Body of pancreas (tissue), 4 donors: Measurements from ENCODE around the gene KIF17. TPM values are rescaled to one million over a fixed set of nuclear protein-coding genes. Genes with fewer than 3 reads are reported as not detected.

ENCODE experiments used
- ATAC-seq: fragments of 150-250 bp; one replicate; pipeline ENCODE4 v1.9.1; 2016
- DNase-seq, 4 donors: peaks; one replicate each; pipeline ENCODE4 v3.0.0-alpha.2; 2019
- H3K27ac ChIP-seq, 4 donors: fragments of 200-600 bp; sonication (generic); 1 replicate in 3 of 4; 2 replicates in 1 of 4; pipeline versions ENCODE4 v1.5.1 to v1.6.1; 2016 to 2019; ENCODE audit warnings: mild to moderate bottlenecking in 1 of 4, mixed read lengths in 1 of 4, moderate library complexity in 1 of 4
- H3K27me3 ChIP-seq, 2 donors: fragments of 200-600 bp; sonication (generic); one replicate each; pipeline ENCODE4 v1.6.0; 2016; ENCODE audit warnings: mild to moderate bottlenecking in 1 of 2
- H3K36me3 ChIP-seq, 2 donors: fragments of 200-600 bp; sonication (generic); replicated peaks in 1 of 2; 2 replicates each; pipeline ENCODE4 v1.5.1; 2016; ENCODE audit warnings: low read depth in 2 of 2; ENCODE audit not compliant: insufficient read depth in 1 of 2
- H3K4me1 ChIP-seq: fragments of 200-600 bp; sonication (generic); one replicate; pipeline ENCODE4 v1.6.0; 2016
- H3K4me3 ChIP-seq, 2 donors: fragments of 200-600 bp; sonication (generic); 1 replicate in 1 of 2; 2 replicates in 1 of 2; pipeline ENCODE4 v1.5.1; 2016 to 2019
- H3K9me3 ChIP-seq, 3 donors: fragments of 200-600 bp; sonication (generic); 1 replicate in 2 of 3; 2 replicates in 1 of 3; pipeline ENCODE4 v1.5.1; 2016
- POLR2A ChIP-seq, 3 donors: fragments of 450-650 bp; IDR thresholded peaks; one replicate each; pipeline ENCODE4 v1.6.1; 2016; ENCODE audit warnings: antibody characterized with exemption in 3 of 3, mild to moderate bottlenecking in 2 of 3
- WGBS, 2 donors: methylation state at CpG; one replicate each; pipeline ENCODE4 v1.1.5; 2017; 5-methylcytosine and 5-hydroxymethylcytosine counted together
- intact Hi-C: fragments of 100-400 bp; cut with DNase I; formaldehyde crosslinking; loops from one replicate; pipeline ENCODE4 v1.15.1; 2023
- total RNA-seq, 2 donors: library from RNA; depleted of rRNA; stranded (reverse); fragments of >200 nt; gene quantifications; one replicate each; pipeline ENCODE4 v1.1.0, GENCODE V29; 2016
- TF ChIP-seq, protein P1 (sequence below), 7 experiments: fragments of 450-650 bp in 4 of 7; fragments of 200-600 bp in 3 of 7; sonication (generic) in 3 of 7; IDR thresholded peaks; one replicate each; pipeline ENCODE4 v1.5.1; 2016 to 2019; ENCODE audit warnings: antibody characterized with exemption in 7 of 7

Gene KIF17
- total RNA-seq, 2 donors from 2014 or later: 1.8 TPM; not detected in 1

- ATAC-seq (no peak), DNase-seq (no peak)
- intact Hi-C loops: no loop called here
- WGBS, 2 donors: 90 to 91% methylated on average over 9 to 15 of the region's 15 CpGs
- no peak for TF ChIP-seq POLR2A (IDR thresholded peaks at IDR 0.05)
- TF ChIP-seq, protein P1, sequence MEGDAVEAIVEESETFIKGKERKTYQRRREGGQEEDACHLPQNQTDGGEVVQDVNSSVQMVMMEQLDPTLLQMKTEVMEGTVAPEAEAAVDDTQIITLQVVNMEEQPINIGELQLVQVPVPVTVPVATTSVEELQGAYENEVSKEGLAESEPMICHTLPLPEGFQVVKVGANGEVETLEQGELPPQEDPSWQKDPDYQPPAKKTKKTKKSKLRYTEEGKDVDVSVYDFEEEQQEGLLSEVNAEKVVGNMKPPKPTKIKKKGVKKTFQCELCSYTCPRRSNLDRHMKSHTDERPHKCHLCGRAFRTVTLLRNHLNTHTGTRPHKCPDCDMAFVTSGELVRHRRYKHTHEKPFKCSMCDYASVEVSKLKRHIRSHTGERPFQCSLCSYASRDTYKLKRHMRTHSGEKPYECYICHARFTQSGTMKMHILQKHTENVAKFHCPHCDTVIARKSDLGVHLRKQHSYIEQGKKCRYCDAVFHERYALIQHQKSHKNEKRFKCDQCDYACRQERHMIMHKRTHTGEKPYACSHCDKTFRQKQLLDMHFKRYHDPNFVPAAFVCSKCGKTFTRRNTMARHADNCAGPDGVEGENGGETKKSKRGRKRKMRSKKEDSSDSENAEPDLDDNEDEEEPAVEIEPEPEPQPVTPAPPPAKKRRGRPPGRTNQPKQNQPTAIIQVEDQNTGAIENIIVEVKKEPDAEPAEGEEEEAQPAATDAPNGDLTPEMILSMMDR (IDR thresholded peaks at IDR 0.05): no peak
- Histone ChIP-seq H3K27ac (no peak overlapping the region), H3K27me3 (no peaks in the 10 kb centered on the region), H3K4me1 (no peaks in the 10 kb centered on the region), H3K9me3 (no peaks in the 10 kb centered on the region), H3K4me3 (no peak overlapping the region), H3K36me3 (no peaks in the 10 kb centered on the region)
Observed at GRCh38 chr1:20705203-20705755, 12.5 kb downstream of the KIF17 start.

GRCh38 chr1:20704390-20705202 is 13.2 kb downstream of the KIF17 start:
- DNase-seq (no peak), ATAC-seq (no peak)
- H3K27ac ChIP-seq: no peak overlapping the region
- intact Hi-C loops: no loop called here
- no peaks in the 10 kb centered on the region for H3K27me3 ChIP-seq
- H3K4me1 ChIP-seq: no peaks in the 10 kb centered on the region
- no peak overlapping the region for H3K4me3 ChIP-seq
- no peaks in the 10 kb centered on the region for H3K9me3 ChIP-seq
- 94% methylated on average over 32 of the region's 41 CpGs; no CpG with 5 or more reads in 1 of the 2 donors for WGBS, 2 donors
- TF ChIP-seq POLR2A (IDR thresholded peaks at IDR 0.05): no peak
- TF ChIP-seq, protein P1 (IDR thresholded peaks at IDR 0.05): no peak
- H3K36me3 ChIP-seq: no peaks in the 10 kb centered on the region

GRCh38 chr1:20703124-20703756 is 14.6 kb downstream of the KIF17 start:
- Histone ChIP-seq H3K4me1 (no peaks in the 10 kb centered on the region), H3K4me3 (no peak overlapping the region), H3K27ac (no peak overlapping the region), H3K36me3 (no peaks in the 10 kb centered on the region), H3K9me3 (no peaks in the 10 kb centered on the region), H3K27me3 (no peaks in the 10 kb centered on the region)
- ATAC-seq (no peak), DNase-seq (no peak)
- TF ChIP-seq POLR2A (IDR thresholded peaks at IDR 0.05): no peak
- TF ChIP-seq, protein P1 (IDR thresholded peaks at IDR 0.05): no peak
- 72 to 83% methylated on average over 4 of the region's 4 CpGs for WGBS, 2 donors
- intact Hi-C loops: no loop called here

GRCh38 chr1:20702416-20702815 is 15.4 kb downstream of the KIF17 start:
- ATAC-seq (no peak), DNase-seq (no peak)
- H3K27me3 ChIP-seq: no peaks in the 10 kb centered on the region
- H3K9me3 ChIP-seq: no peaks in the 10 kb centered on the region
- no peak for TF ChIP-seq POLR2A (IDR thresholded peaks at IDR 0.05)
- TF ChIP-seq, protein P1 (IDR thresholded peaks at IDR 0.05): peak in 1 of 7 experiments; percentile 5
- WGBS, 2 donors: 58 to 76% methylated on average over 1 of the region's 1 CpG
- intact Hi-C loops: no loop called here
- H3K27ac ChIP-seq: no peak overlapping the region
- H3K4me1 ChIP-seq: no peaks in the 10 kb centered on the region
- H3K4me3 ChIP-seq: no peak overlapping the region
- H3K36me3 ChIP-seq: no peaks in the 10 kb centered on the region
